HEK293T (cell line): ENCODE results near the gene MTM1.

Source experiments
- CTCF ChIA-PET: fragments of 350-600 bp; formaldehyde crosslinking; extraction: SDS; loops from one replicate; lab custom pipeline; 2021; ENCODE audit warnings: antibody characterized with exemption, inconsistent platforms; lab: Yijun Ruan, JAX
- POLR2A ChIA-PET: fragments of 350-600 bp; formaldehyde crosslinking; extraction: SDS; loops from one replicate; lab custom pipeline; 2020; ENCODE audit warnings: antibody characterized with exemption, inconsistent platforms; lab: Yijun Ruan, JAX
- DNase-seq: peaks from one replicate; pipeline ENCODE4 v3.0.0; 2012; ENCODE audit warnings: mixed read lengths; ENCODE audit errors: extremely low spot score
- ARNT ChIP-seq: fragments of 450-650 bp; IDR thresholded peaks from 2 replicates; pipeline ENCODE4 v1.6.1; 2017; ENCODE audit warnings: mild to moderate bottlenecking
- BHLHE40 ChIP-seq: fragments of 450-650 bp; IDR thresholded peaks from 2 replicates; pipeline ENCODE4 v1.6.1; 2016; ENCODE audit warnings: mild to moderate bottlenecking, moderate library complexity, borderline replicate concordance
- CTBP1 ChIP-seq: fragments of 450-650 bp; IDR thresholded peaks from 2 replicates; pipeline ENCODE4 v1.6.1; 2016; ENCODE audit warnings: borderline replicate concordance
- ELF4 ChIP-seq: fragments of 450-650 bp; IDR thresholded peaks from 2 replicates; pipeline ENCODE4 v1.6.1; 2017; ENCODE audit warnings: antibody characterized with exemption
- FOXA1 ChIP-seq: fragments of 450-650 bp; IDR thresholded peaks from 2 replicates; pipeline ENCODE4 v1.6.1; 2016; ENCODE audit warnings: mild to moderate bottlenecking
- FOXK2 ChIP-seq: fragments of 450-650 bp; IDR thresholded peaks from 2 replicates; pipeline ENCODE4 v1.6.1; 2016; ENCODE audit warnings: mild to moderate bottlenecking
- FOXM1 ChIP-seq: fragments of 450-650 bp; IDR thresholded peaks from 2 replicates; pipeline ENCODE4 v1.6.1; 2017; ENCODE audit warnings: mild to moderate bottlenecking, borderline replicate concordance
- HDGF ChIP-seq: fragments of 450-650 bp; IDR thresholded peaks from 2 replicates; pipeline ENCODE4 v1.6.1; 2017; ENCODE audit warnings: antibody characterized with exemption, borderline replicate concordance
- L3MBTL2 ChIP-seq: fragments of 450-650 bp; conservative IDR thresholded peaks from 2 replicates; pipeline ENCODE4 v1.6.1; 2016; ENCODE audit warnings: mild to moderate bottlenecking
- LEF1 ChIP-seq: fragments of 450-650 bp; IDR thresholded peaks from 2 replicates; pipeline ENCODE4 v1.6.1; 2017; ENCODE audit warnings: mild to moderate bottlenecking, borderline replicate concordance
- NFRKB ChIP-seq: fragments of 450-650 bp; IDR thresholded peaks from 2 replicates; pipeline ENCODE4 v1.6.1; 2016; ENCODE audit warnings: mild to moderate bottlenecking, moderate library complexity
- PKNOX1 ChIP-seq: fragments of 450-650 bp; IDR thresholded peaks from 2 replicates; pipeline ENCODE4 v1.6.1; 2016
- SP1 ChIP-seq: fragments of 450-650 bp; IDR thresholded peaks from 2 replicates; pipeline ENCODE4 v1.6.1; 2017
- SUZ12 ChIP-seq: fragments of 450-650 bp; IDR thresholded peaks from 2 replicates; pipeline ENCODE4 v1.6.1; 2016; ENCODE audit warnings: mild to moderate bottlenecking
- TARDBP ChIP-seq: fragments of 450-650 bp; IDR thresholded peaks from 2 replicates; pipeline ENCODE4 v1.6.1; 2016
- ZNF384 ChIP-seq: fragments of 450-650 bp; IDR thresholded peaks from 2 replicates; pipeline ENCODE4 v1.6.1; 2016

The MTM1 gene

DNA sequence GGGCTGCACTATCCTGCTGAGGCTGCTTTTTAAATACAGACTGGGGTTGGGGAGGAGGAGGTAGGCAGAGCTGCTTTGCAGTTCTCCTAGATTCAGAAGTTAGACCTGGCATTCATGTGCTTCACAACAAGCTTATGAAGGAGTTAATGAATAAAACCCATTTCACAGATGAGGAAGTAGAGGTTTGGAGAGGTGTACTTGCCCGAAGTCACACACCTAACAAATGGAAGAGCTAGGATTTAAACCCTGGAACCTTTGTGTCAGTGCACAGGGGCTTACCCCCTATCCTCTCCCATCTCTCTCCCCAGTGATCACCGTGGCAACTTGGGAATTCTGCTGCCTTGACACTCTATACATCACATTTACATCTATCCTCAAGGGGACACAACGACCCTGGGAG, 3.6 kb upstream of the MTM1 start:
- no peak for DNase-seq
- ChIA-PET POLR2A (no interaction called here), CTCF (no interaction called here)
- TF ChIP-seq ELF4 (no peak), PKNOX1 (no peak), CTBP1 (no peak), ARNT (no peak), ZNF384 (no peak), BHLHE40 (no peak), HDGF (no peak), FOXA1 (no peak), SP1 (no peak)

GRCh38 chrX:150565551-150565950, 2.9 kb upstream of the MTM1 start:
- no peak for TF ChIP-seq CTBP1
- no peak for TF ChIP-seq LEF1
- TF ChIP-seq L3MBTL2 = no peak
- no peak for TF ChIP-seq TARDBP
- TF ChIP-seq NFRKB = no peak
- TF ChIP-seq SP1 = no peak
- no peak for TF ChIP-seq ELF4
- no peak for TF ChIP-seq ARNT
- TF ChIP-seq FOXA1 = no peak
- CTCF ChIA-PET = no interaction called here
- POLR2A ChIA-PET = no interaction called here

DNA sequence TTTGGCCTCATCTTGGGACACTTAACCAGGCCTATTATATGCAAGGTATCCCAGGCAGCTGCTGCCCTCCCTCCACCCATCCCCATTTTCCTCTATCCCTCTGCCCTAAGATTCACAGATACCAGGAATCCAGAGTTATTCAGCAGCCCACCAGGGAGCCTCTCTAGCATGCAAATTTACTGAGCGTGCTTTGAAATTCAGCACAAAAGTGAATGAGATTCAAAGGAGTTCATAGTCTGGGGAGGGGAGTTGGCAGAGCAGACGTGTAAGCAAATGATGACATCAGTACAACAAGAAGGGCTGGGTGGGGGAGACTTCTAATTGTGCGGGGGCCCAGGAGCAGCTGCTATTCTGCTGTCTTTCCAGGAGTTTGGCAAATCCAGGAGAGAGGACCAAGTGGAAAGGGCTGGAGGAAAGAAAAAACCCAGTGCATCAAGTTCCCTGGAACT, 1.7 kb upstream of the MTM1 start:
- ChIA-PET CTCF (interaction anchor here (0.6 kb wide), 1 partner anchor 160 kb away, joined by 3 read pairs; no protein-coding TSS in a partner anchor), POLR2A (no interaction called here)
- TF ChIP-seq ARNT (no peak), L3MBTL2 (no peak), SUZ12 (no peak), BHLHE40 (no peak), FOXA1 (no peak), FOXM1 (no peak), ELF4 (no peak)
- no peak for DNase-seq

More at GRCh38 chrX:150565551-150565950, 2.9 kb upstream of the MTM1 start:
- DNase-seq = no peak

- ChIA-PET POLR2A (no interaction called here), CTCF (interaction anchor here (0.6 kb wide), 1 partner anchor 161 kb away, joined by 3 read pairs; no protein-coding TSS in a partner anchor)
- TF ChIP-seq CTBP1 (no peak), ZNF384 (no peak), ARNT (no peak), HDGF (no peak), FOXA1 (no peak), NFRKB (no peak), LEF1 (no peak), FOXK2 (no peak), PKNOX1 (no peak), BHLHE40 (no peak), ELF4 (no peak), L3MBTL2 (no peak), TARDBP (no peak)
- no peak for DNase-seq
Observed at GRCh38 chrX:150567645-150568319, 639 bp upstream of the MTM1 start.

DNA sequence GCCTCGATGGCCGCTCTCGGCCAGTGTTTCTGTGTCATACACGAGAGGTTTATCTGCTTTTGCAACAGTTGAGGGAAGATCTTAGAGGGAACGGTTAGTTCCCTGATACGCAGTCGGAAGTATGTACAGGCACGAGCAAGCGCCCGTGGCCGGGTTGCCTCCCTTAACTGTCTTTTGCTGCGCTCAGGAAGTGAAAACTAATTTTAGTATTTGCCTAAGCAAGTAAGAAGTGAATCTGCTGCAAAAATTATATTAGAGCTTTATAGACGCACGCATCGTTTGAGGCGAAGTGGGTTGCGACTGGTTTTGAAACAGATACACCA, 695 bp downstream of the MTM1 start:
- POLR2A ChIA-PET = no interaction called here
- TF ChIP-seq FOXM1 (no peak), PKNOX1 (no peak), CTBP1 (no peak), L3MBTL2 (no peak; the same call in 1 of the 2 replicates), FOXK2 (no peak), SP1 (no peak), NFRKB (no peak), ZNF384 (no peak), ELF4 (no peak), HDGF (no peak), BHLHE40 (no peak), FOXA1 (no peak), TARDBP (no peak), LEF1 (no peak), ARNT (no peak), SUZ12 (no peak)
- DNase-seq = no peak
- CTCF ChIA-PET = interaction anchor here (1.8 kb wide), 1 partner anchor 18 kb away, joined by 5 read pairs; no protein-coding TSS in a partner anchor

GRCh38 chrX:150570512-150570911, 2.1 kb downstream of the MTM1 start:
- ChIA-PET POLR2A (no interaction called here), CTCF (interaction anchor here (0.7 to 1.8 kb wide), 2 partner anchors 15 to 17 kb away, joined by 3 to 5 read pairs; no protein-coding TSS in a partner anchor)
- DNase-seq = no peak
- TF ChIP-seq PKNOX1 (no peak), FOXK2 (no peak), SP1 (no peak)
